ENCODE measurements around the gene NUP160. TPM values are rescaled to one million over a fixed set of nuclear protein-coding genes. Genes with fewer than 3 reads are reported as not detected.
"Not testable (repeated sequence)": the region's sequence is repeated elsewhere in the genome, so short reads cannot be mapped to it uniquely, and the experiment has no call there.

Gene NUP160, protein sequence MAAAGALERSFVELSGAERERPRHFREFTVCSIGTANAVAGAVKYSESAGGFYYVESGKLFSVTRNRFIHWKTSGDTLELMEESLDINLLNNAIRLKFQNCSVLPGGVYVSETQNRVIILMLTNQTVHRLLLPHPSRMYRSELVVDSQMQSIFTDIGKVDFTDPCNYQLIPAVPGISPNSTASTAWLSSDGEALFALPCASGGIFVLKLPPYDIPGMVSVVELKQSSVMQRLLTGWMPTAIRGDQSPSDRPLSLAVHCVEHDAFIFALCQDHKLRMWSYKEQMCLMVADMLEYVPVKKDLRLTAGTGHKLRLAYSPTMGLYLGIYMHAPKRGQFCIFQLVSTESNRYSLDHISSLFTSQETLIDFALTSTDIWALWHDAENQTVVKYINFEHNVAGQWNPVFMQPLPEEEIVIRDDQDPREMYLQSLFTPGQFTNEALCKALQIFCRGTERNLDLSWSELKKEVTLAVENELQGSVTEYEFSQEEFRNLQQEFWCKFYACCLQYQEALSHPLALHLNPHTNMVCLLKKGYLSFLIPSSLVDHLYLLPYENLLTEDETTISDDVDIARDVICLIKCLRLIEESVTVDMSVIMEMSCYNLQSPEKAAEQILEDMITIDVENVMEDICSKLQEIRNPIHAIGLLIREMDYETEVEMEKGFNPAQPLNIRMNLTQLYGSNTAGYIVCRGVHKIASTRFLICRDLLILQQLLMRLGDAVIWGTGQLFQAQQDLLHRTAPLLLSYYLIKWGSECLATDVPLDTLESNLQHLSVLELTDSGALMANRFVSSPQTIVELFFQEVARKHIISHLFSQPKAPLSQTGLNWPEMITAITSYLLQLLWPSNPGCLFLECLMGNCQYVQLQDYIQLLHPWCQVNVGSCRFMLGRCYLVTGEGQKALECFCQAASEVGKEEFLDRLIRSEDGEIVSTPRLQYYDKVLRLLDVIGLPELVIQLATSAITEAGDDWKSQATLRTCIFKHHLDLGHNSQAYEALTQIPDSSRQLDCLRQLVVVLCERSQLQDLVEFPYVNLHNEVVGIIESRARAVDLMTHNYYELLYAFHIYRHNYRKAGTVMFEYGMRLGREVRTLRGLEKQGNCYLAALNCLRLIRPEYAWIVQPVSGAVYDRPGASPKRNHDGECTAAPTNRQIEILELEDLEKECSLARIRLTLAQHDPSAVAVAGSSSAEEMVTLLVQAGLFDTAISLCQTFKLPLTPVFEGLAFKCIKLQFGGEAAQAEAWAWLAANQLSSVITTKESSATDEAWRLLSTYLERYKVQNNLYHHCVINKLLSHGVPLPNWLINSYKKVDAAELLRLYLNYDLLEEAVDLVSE (N-terminal part only)
- 24.0 TPM for polyA plus RNA-seq (2013, experiment 1 of 2; ENCODE audit: insufficient read length)
- polyA plus RNA-seq (2013, experiment 2 of 2; ENCODE audit: insufficient read length): 24.2 TPM

DNA sequence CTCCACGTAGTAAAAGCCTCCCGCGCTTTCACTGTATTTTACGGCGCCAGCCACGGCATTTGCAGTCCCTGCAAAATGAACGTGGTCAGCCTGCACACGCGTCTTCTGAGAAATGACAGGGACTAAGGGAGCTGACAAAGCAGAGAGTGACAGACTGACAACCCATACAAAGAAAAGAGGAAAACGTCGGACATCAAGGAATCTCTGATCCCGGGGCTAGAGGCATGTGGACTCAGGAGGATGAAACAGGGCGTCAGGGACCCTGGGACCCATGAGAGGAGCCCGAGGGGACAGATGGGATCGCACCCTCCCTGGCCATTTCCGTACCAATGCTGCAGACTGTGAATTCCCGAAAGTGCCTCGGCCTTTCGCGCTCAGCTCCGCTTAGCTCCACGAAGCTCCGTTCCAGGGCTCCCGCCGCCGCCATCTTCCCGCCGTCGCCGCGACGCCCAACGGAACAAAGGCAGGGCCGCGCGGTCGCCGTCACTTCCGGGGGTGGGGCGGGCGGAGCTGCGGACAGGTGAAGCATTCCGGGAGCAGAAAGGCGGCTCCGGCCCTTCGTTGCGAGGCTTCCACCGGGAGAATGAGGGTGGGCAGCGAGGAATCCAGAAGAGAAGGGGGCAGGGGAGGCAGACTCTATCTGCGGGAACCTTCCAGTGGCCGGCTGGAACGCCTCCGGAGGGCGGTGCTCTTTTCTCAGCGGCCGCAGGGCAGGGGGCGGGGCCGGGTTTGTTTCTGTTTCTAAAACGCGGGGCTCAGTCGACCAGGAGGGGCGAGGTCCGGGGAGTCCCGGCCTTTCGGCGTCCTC lies at the start of gene NUP160:
Gene NUP160, minus strand, starts transcription at position 459 of the 808 bp plus-strand sequence. Its CDS starts 32 bp downstream, at position 427.
- peak; percentile 55 for DNase-seq

DNA sequence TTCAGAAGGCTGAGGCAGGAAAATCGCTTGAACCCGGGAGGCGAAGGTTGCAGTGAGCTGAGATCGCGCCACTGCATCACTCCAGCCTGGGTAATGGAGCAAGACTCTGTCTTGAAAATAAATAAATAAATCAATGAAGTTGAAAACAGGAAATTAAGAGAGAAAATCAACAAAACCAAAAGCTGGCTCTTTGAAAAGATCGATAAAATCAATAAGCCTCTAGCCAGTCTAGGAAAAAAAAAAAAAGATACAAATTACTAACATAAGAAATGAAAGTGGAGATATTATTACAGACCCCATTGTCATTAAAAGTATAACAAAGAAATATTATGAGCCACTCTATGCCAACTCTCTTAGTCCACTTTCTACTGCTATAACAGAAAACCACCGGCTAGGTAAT lies 48.0 kb upstream of the NUP160 start:
- no peak for DNase-seq

DNA sequence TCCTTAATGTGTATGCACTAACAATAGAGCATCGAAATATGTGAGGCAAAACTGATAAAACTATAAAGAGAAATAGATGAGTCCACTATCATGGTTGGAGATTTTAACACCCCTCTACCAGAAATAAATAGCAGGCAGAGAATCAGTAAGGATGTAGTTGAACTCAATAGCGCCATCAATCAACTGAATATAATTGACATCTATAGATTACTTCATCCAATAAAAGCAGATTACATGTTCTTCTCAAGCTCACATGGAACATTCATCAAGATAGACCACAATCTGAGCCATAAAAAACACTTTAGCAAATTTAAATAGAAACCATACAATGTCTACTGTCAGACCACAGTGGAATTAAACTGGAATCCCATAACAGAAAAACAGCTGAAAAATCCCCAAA lies 46.9 kb upstream of the NUP160 start:
- no peak for DNase-seq

DNA sequence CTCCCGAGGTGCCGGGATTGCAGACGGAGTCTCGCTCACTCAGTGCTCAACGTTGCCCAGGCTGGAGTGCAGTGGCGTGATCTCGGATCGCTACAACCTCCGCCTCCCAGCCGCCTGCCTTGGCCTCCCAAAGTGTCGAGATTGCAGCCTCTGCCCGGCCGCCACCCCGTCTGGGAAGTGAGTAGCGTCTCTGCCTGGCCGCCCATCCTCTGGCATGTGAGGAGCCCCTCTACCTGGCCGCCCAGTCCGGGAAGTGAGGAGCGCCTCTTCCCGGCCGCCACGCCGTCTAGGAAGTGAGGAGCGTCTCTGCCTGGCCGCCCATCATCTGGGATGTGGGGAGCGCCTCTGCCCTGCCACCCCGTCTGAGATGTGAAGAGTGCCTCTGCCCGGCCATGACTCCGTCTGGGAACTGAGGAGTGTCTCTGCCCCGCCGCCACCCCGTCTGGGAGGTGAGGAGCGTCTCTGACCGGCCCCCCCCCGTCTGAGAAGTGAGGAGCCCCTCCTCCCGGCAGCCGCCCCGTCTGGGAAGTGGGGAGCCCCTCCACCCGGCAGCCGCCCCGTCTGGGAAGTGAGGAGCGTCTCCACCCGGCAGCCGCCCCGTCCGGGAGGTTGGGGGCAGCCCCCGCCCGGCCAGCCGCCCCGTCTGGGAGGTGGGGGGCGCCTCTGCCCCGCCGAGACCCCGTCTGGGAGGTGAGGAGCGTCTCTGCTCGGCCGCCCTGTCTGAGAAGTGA lies 44.6 kb upstream of the NUP160 start:
- not testable (repeated sequence) for DNase-seq

DNA sequence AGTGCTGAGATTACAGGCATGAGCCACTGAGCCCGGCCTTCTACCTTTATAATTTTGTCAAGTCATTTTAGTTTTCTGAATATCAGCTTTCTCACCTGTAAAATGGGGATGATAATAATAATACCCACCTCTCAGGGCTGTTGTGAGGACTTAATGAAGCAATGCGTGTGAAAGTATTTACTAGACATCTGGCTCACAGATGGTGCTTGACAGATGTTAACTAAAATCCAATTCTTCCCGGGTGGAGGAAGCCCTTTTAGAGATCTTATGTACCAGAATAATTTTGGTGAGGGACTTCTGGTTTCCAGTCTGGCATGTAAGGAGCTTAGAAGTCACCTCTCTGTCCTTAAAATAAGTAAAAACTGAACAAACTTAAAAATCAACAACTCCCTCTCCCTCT lies 43.7 kb upstream of the NUP160 start:
- DNase-seq: no peak

DNA sequence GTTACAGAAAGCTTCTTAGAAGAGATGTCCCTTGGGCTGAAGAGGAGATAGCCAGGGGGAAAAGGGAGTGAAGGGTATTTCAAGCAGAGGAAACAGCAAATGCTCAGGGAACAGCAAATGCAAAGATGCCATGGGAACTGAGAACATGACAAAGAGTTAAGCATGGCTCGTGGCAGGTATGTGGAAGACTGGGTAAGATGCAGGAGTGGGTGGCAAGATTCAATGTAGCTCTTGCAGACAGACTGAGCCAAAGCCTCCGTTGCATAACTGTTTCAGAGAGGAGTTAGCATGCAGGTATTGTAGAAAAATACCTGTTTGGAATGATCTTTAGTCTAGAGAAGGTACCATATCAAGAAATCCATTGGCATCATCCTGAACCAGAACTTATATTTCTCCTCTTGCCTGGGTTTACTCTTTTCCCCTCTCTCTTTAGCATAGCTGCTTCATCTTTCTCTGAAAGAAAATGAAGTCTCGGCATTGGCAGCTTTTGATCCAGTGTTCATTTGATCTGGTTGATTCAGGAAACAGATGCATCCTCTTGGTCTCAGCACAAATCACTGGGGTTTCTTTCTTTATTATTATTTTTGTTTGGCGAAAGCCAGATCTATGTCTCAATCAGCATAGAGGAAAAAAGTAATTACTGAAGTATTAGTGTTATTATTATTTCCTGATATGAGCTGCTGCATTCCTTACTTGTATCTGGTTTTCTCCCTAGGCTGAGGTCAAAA lies 41.7 kb upstream of the NUP160 start:
- no peak for DNase-seq

DNA sequence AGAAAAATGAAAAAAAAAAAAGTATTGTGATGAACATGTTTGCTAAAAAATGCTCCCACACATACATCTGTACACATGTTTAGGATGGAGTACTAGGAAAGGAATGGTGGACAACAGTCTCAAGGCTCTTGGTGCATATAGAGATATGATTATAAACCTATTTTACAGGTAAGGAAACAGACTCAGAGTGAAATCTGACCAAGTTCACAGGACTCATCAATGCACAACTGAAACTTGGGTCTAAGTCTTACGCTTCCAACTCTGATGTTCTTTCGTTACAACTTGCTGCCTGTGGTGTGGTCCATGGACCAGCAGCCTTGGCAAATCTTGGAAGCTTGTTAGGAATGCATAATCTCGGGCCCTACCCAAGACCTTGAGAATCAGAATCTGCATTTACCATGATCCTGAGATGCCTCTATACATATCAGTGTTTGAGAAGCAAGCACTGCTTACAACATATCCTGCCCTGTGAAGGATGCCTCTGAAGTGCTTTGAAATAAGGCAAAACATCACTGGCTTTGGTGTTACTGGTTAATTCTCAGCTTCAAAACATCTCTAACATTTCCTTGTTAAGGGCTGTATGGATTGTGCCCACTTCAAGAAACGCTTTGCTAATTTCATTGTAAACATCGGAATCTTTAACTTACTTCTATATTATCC lies 39.9 kb upstream of the NUP160 start:
- no peak for DNase-seq

DNA sequence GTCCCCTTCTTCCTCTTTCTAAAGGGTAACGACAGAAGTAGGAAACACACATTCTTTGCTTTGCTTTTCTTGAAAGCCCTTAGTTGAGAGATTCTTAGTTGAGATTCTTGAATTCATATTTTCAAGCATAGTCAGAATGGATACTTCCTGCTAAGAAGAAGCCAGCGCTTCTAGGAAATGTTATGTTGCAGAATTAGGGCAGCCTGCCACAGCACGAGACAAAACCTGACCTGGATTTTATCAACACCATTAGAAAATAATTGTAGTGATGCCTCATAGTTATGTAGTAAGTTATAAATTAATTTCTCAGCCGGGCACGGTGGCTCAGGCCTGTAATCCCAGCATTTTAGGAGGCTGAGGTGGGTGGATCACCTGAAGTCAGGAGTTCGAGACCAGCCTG lies 37.9 kb upstream of the NUP160 start:
- DNase-seq: peak; percentile 80

DNA sequence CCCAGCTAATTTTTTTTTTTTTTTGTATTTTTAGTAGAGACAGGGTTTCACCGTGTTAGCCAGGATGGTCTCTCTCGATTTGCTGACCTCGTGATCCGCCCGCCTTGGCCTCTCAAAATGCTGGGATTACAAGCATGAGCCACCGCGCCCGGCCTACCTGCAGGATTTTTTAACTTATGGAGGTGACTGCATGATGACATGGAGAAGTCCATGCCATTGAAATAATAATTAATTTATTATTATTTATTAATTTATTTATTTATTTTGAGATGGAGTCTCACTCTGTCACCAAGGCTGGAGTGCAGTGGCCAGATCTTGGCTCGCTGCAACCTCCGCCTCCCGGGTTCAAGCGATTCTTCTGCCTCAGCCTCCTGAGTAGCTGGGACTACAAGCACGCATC lies 34.3 kb upstream of the NUP160 start:
- not testable (repeated sequence) for DNase-seq

DNA sequence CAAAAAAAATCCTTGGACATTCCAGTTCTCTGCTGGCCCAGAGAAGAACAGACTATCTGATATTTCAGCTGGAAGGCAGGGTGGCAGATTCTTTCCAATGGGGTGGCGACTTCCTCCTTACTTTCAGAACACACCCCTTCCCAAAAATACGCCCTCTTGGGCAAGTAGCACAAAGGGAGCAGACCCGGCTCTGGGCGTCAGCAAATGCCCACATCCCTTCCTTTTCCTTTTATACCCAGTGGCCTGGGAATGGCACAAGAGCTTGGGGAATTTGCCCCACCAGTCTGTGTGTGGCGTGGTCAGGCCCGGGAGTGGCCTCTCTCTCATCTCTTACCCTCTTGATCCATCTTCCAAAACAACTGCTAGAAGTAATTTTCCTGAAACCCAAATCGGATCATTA lies 33.0 kb upstream of the NUP160 start:
- DNase-seq: no peak

DNA sequence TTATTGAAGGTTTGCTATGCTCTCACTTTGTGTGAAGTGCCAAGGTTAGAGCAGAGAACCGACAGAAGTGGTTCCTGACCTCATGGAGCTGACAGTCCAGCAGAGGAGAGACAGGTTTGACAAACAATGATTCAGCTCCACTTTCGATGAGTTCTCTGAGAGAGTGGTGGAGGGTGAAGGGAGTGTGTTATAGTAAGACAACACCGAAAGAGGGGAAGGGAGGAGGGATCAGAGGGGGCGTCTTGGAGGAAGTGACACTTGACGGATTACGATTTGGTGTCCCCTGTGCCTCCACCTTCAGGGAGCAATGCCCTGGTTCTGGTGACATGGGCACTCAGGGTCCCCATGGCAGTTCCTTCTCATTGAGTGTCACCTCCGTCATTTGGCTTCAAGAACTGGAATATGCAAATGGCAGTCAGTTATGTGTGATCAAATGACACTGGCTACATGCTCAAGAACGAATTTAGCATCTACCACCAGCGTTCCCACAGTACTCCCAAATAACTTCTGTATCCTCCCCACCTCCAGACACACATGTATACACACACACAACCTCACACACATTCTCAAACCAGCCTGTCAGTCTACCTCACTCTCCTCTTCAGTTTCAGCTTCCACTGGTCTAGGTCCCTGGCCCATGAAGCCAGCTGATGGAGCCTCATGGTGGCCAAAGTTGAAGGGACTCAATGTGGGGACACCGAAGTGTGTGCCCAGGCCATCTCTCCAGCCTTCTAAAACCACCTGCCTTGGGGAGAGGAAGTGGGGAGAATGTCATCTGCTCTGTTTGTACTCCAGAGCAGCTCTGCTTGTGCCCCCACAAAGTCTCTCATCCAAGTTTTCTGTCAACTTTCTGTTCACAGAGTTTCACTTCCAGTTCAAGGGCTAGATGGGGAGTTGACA lies 31.4 kb upstream of the NUP160 start:
- no peak for DNase-seq

DNA sequence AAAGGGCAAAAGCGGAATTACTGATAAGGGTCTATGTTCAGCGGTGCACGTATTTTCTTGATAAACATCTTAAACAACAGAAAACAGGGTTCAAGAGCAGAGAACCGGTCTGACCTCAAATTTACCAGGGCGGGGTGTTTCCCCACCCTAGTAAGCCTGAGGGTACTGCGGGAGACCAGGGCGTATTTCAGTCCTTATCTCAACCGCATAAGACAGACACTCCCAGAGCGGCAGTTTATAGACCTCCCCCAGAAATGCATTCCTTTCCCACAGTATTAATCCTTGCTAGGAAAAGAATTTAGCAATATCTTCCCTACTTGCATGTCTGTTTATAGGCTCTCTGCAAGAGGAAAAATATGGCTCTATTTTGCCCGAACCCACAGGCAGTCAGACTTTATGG lies 27.7 kb upstream of the NUP160 start:
- not testable (repeated sequence) for DNase-seq

DNA sequence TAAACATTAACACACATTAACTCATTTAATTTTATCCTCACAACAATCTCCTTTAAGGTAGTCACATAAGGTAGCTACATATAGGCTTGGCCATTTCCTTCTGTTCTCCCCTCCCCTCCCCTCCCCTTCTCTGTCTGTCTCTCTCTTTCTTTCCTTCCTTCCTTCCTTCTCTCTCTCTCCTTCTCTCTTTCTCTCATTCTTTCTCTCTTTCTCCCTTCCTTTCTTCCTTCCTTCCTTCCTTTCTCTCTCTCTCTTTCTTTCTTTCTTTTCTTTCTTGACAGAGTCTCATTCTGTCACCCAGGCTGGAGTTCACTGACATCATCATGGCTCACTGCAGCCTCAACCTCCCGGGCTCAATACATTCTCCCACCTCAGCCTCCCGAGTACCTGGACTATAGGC lies 22.3 kb upstream of the NUP160 start:
- no peak for DNase-seq

DNA sequence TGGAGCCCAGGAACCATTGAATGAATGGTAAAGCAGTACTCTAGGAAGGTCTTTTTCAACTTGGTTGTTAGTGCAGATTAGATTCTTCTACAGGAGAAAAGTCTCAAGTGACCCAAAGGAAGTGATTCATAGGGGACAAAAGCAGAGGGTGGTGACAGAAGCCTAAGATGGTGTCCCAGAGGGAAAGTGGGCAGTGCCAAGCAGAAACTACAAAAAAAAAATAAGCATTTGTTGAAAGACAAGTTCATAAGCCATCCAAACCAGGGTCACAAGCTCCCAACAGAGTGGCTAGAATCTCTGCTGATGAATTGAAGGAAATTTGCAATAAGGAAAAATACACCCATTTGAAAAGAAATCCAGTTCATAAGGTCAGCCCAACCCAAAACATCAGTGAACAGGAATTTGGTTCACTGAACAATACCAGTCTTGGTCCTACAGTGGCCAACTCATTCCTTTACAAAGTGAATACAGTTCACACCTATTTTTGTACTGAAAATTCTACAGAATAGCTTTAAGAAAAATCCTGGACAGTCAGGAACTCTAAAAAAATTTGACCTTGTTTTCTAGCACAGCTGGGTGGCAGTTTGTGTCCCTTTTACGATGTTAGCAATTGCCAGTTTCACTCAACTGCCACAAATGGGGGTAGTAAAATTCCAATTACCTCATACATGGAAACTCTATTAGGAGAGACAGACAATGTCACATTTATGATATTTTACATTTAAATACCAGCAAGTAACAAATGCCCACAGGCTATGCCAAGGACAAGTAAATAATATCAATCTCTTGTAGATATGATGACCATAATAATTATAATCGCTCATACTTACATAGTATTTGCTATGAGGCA lies 21.6 kb upstream of the NUP160 start:
- no peak for DNase-seq

DNA sequence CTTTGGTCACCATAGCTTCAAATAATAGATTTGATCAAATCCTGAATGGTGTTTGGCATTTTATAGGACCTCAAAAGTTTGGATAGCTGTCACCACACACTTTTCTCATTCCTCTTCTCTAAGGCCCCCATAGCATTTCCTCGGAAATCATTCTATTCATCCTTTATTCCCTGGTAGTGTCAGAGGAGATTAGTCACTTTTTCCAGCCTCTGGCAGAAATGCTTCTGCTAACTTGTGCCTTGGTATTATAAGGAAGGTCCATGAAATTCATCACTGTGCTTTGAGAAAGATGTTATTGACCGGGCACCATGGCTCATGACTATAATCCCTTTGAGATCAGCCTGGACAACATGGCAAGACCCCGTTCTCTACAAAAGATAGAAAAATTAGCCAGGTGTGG lies 19.7 kb upstream of the NUP160 start:
- no peak for DNase-seq

DNA sequence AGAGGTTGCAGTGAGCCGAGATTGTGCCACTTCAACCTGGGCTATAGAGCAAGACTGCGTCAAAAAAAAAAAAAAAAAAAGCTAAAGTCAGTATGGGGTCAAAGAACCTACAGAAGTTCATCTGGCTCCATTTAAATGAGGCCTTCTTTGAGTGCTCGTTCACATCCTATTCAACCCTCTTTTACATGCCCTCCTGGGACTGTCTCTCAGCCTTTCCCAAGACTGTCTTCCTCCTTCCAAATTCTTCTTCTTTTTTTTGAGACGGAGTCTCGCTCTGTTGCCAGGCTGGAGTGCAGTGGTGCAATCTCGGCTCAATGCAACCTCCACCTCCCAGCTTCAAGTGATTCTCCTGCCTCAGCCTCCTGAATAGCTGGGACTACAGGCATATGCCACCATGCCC lies 18.7 kb upstream of the NUP160 start:
- not testable (repeated sequence) for DNase-seq

DNA sequence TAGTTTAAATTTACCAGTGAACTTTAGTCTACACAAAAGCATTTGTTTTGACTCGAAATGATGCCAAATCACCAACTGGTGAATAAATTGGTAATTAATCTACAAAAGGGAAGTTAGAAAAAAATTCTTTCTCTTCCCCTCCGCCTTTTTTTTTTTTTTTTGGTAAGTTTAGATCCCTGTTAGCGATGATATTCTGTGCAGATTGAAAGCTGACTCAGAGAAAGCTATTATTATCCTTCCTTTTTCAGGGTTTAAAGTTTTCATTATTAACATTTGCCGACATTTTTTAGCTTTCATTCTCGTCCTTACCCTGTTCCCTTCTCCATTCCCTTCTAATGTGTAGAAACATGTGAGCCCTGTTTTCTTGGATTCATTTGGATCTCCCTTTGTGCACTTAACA lies 16.8 kb upstream of the NUP160 start:
- no peak for DNase-seq

Data from fibroblast of skin of abdomen (primary cell).